Measurements from ENCODE around the gene KLHL24.

The KLHL24 gene

GRCh38 chr3:183714622-183715021 is 79.2 kb downstream of the KLHL24 start:
- TF ChIP-seq, protein P1, sequence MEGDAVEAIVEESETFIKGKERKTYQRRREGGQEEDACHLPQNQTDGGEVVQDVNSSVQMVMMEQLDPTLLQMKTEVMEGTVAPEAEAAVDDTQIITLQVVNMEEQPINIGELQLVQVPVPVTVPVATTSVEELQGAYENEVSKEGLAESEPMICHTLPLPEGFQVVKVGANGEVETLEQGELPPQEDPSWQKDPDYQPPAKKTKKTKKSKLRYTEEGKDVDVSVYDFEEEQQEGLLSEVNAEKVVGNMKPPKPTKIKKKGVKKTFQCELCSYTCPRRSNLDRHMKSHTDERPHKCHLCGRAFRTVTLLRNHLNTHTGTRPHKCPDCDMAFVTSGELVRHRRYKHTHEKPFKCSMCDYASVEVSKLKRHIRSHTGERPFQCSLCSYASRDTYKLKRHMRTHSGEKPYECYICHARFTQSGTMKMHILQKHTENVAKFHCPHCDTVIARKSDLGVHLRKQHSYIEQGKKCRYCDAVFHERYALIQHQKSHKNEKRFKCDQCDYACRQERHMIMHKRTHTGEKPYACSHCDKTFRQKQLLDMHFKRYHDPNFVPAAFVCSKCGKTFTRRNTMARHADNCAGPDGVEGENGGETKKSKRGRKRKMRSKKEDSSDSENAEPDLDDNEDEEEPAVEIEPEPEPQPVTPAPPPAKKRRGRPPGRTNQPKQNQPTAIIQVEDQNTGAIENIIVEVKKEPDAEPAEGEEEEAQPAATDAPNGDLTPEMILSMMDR (IDR thresholded peaks at IDR 0.05; ENCODE audit: insufficient read depth, missing control alignments) = no peak
- no peak for FAIRE-seq
- DNase-seq (ENCODE audit: insufficient read length, low spot score) = no peak

DNA sequence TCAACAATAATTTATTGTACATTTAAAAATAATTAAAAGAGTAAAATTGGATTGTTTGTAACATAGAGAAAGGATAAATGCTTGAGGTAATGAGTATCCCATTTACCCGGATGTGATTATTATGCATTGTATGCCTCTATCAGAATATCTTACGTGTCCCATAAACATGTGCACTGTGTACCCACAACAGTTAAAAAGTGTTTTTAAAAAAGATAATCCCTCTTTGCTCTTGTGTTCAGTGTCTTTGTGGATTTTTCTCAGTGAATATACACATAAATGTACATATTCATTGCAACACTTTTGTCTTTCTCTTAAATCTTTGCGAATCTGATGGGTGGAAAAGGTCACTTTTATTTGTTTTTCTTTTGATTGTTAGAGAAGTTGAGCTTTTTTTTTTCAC is 82.6 kb downstream of the KLHL24 start:
- FAIRE-seq (no peak), DNase-seq (ENCODE audit: insufficient read length, low spot score) (no peak)
- TF ChIP-seq, protein P1 (IDR thresholded peaks at IDR 0.05; ENCODE audit: insufficient read depth, missing control alignments) = no peak

DNA sequence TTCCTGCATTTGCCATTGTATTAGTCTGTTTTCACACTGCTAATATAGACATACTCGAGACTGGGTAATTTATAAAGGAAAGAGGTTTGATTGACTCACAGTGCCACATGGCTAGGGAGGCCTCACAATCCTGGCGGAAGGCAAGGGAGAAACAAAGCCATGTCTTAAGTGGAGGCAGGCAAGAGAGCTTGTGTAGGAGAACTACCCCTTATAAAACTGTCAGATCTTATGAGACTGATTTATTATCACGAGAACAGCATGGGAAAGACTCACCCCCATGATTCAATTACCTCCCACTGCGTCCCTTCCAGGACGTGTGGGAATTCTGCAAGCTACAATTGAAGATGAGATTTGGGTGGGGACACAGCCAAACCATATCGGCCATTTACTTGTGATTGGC is 90.0 kb downstream of the KLHL24 start:
- FAIRE-seq = no peak

GRCh38 chr3:183728204-183728603 is 92.8 kb downstream of the KLHL24 start:
- DNase-seq (ENCODE audit: insufficient read length, low spot score) = no peak
- no peak for FAIRE-seq
- TF ChIP-seq, protein P1 (IDR thresholded peaks at IDR 0.05; ENCODE audit: insufficient read depth, missing control alignments) = no peak

More for the DNA sequence above, 90.0 kb downstream of the KLHL24 start:
- TF ChIP-seq, protein P1 (IDR thresholded peaks at IDR 0.05; ENCODE audit: insufficient read depth, missing control alignments) = no peak
- DNase-seq (ENCODE audit: insufficient read length, low spot score) = no peak

- FAIRE-seq (no peak), DNase-seq (ENCODE audit: insufficient read length, low spot score) (no peak)
- TF ChIP-seq, protein P1 (IDR thresholded peaks at IDR 0.05; ENCODE audit: insufficient read depth, missing control alignments) = no peak
Observed at GRCh38 chr3:183730361-183730760, 94.9 kb downstream of the KLHL24 start.

- FAIRE-seq = no peak
- TF ChIP-seq, protein P1 (IDR thresholded peaks at IDR 0.05; ENCODE audit: insufficient read depth, missing control alignments) = no peak
Observed at GRCh38 chr3:183731611-183732010, 96.2 kb downstream of the KLHL24 start.

DNA sequence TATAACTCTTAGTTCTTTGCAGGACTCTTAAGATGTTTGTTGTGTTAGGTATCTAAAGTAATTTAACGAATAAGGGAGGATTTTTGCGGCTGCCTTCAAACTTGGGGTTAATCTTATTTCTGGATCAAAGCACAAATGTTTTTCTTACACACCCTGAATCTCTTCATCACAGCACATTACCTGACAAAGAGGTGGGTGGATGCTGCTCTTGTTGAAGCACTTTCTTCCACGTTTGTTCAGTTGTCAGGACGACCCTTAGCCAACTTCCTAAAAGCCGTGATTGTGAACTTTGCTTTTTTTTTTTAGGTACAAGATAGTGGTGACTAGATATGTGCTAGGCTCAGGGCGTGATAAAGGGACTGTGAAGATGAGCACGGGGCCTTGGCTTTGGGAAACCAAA is 98.1 kb downstream of the KLHL24 start:
- FAIRE-seq = no peak
- TF ChIP-seq, protein P1 (IDR thresholded peaks at IDR 0.05; ENCODE audit: insufficient read depth, missing control alignments) = no peak
- no peak for DNase-seq (ENCODE audit: insufficient read length, low spot score)

More at GRCh38 chr3:183731611-183732010, 96.2 kb downstream of the KLHL24 start:
- DNase-seq (ENCODE audit: insufficient read length, low spot score) = no peak

All from D721Med (cell line).